HL-60 (cell line): ENCODE results near the gene E2F3.
A peak's percentile ranks its signal among the peaks of the same experiment; 100 is the strongest.

Experiments used
- DNase-seq, 2 experiments: peaks; one replicate each; pipeline ENCODE4 v3.0.0-alpha.2; 2010 to 2020; ENCODE audit warnings: low read depth in 1 of 2, low spot score in 1 of 2
- H3K27ac ChIP-seq: fragments of 250-450 bp; sonication (Bioruptor Pico); replicated peaks from 2 replicates; pipeline ENCODE4 v1.5.1; 2020; ENCODE audit warnings: mild to moderate bottlenecking, moderate library complexity
- H3K27me3 ChIP-seq: fragments of 250-450 bp; sonication (Bioruptor Pico); 2 replicates; pipeline ENCODE4 v1.5.1; 2021; ENCODE audit warnings: mild to moderate bottlenecking, moderate library complexity; ENCODE audit not compliant: insufficient read depth, poor library complexity, severe bottlenecking
- H3K4me3 ChIP-seq: replicated peaks from 2 replicates; pipeline ENCODE4 v1.5.1; 2011; ENCODE audit warnings: mild to moderate bottlenecking, control low read depth, low read length; ENCODE audit not compliant: insufficient read depth
- CTCF ChIP-seq: IDR thresholded peaks from one replicate; pipeline ENCODE4 v1.5.1; 2011; ENCODE audit warnings: low read length, control low read depth, inconsistent platforms; ENCODE audit not compliant: insufficient read depth
- GABPA ChIP-seq: IDR thresholded peaks from 2 replicates; pipeline ENCODE4 v1.6.1; 2012; ENCODE audit warnings: low read depth
- POLR2AphosphoS5 ChIP-seq: IDR thresholded peaks from 2 replicates; pipeline ENCODE4 v1.6.1; 2012; ENCODE audit warnings: low read depth
- SPI1 ChIP-seq: IDR thresholded peaks from 2 replicates; pipeline ENCODE4 v1.6.1; 2012; ENCODE audit warnings: low read depth, mild to moderate bottlenecking, borderline replicate concordance
- TF ChIP-seq, protein P1 (sequence below): IDR thresholded peaks from 2 replicates; pipeline ENCODE4 v1.6.1; 2012; ENCODE audit warnings: low read depth; ENCODE audit not compliant: insufficient replicate concordance

Gene E2F3

DNA sequence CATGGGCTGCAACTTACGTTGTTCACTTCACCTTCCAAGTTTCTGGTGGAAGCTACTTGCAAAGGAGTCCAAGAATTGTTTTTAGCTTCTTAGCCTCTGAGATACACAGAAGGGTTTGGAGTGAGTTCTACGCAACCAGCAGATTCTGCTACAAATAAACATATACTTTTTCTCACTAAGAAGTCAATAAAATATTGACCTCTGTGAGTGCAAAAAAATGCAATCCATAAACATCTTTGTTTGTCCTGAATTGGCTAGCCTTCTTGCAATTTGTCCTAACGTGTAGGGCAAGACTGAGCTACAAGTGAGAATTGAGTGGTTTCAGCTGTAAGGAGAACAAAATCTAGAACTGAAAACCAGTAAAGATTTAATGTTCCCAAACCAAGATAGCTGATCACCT, 26.2 kb upstream of the E2F3 start:
- DNase-seq, result no peak
- Histone ChIP-seq H3K4me3 (no peak overlapping the region), H3K27ac (no peak overlapping the region), H3K27me3 (no peaks in the 10 kb centered on the region)
- TF ChIP-seq SPI1, result no peak

DNA sequence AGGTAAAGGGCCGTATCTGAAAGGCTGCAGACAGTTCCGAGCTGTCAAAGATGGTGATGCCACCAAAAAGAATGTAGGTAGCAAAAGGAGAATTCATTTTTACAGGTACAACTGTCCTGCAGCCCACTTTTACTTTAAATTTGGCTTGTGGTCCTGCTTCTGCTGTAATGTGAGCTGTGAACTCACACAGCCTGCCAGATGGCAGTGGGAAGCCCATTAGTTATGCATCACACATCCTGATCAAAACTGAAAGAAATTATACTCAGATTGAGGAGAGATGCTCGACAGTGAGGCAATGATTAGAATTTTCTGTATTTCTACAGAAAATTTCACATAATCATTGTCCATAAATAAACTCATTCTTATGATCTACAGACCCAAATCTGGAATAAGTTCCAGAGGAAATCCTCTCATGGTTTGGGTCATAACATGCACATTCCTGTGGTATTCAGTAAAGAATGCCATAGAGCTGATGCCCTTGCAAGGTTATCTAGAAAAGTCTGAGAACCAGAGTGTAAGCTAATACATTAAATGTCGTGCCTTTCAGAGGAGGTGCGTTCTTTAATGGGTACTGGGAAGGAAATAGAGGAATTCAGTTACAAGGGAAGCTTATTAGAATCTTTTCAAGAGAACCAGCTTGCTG, 23.9 kb upstream of the E2F3 start:
- no peak for DNase-seq
- Histone ChIP-seq H3K27me3 (no peaks in the 10 kb centered on the region), H3K4me3 (no peak overlapping the region), H3K27ac (no peak overlapping the region)
- TF ChIP-seq GABPA (no peak), POLR2AphosphoS5 (no peak), CTCF (no peak), SPI1 (no peak)
- TF ChIP-seq, protein P1, sequence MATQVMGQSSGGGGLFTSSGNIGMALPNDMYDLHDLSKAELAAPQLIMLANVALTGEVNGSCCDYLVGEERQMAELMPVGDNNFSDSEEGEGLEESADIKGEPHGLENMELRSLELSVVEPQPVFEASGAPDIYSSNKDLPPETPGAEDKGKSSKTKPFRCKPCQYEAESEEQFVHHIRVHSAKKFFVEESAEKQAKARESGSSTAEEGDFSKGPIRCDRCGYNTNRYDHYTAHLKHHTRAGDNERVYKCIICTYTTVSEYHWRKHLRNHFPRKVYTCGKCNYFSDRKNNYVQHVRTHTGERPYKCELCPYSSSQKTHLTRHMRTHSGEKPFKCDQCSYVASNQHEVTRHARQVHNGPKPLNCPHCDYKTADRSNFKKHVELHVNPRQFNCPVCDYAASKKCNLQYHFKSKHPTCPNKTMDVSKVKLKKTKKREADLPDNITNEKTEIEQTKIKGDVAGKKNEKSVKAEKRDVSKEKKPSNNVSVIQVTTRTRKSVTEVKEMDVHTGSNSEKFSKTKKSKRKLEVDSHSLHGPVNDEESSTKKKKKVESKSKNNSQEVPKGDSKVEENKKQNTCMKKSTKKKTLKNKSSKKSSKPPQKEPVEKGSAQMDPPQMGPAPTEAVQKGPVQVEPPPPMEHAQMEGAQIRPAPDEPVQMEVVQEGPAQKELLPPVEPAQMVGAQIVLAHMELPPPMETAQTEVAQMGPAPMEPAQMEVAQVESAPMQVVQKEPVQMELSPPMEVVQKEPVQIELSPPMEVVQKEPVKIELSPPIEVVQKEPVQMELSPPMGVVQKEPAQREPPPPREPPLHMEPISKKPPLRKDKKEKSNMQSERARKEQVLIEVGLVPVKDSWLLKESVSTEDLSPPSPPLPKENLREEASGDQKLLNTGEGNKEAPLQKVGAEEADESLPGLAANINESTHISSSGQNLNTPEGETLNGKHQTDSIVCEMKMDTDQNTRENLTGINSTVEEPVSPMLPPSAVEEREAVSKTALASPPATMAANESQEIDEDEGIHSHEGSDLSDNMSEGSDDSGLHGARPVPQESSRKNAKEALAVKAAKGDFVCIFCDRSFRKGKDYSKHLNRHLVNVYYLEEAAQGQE, result no peak

GRCh38 chr6:20379231-20379630, 22.4 kb upstream of the E2F3 start:
- DNase-seq, result no peak
- Histone ChIP-seq H3K4me3 (no peak overlapping the region), H3K27me3 (no peaks in the 10 kb centered on the region), H3K27ac (no peak overlapping the region)
- no peak for TF ChIP-seq POLR2AphosphoS5
- no peak for TF ChIP-seq SPI1

DNA sequence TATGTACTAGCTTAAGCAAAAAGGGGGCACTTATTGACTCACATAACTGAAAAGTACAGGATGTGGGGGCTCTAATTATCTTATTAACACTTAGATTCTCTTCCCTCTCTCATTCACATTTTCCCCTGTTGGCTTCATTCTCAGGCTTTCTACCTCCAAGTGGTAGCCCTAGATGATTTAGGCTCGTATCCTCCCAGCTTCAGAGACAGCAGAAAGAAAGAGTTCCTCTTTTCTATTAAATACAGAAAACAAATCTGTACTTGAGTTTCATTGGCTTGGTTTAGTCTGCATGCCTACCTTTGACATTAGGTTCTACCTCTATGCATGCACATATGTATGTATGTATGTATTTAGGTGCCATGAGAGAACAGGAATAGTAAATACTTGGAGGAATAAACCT, 15.5 kb upstream of the E2F3 start:
- no peak overlapping the region for H3K4me3 ChIP-seq
- H3K27me3 ChIP-seq, result no peaks in the 10 kb centered on the region
- no peak overlapping the region for H3K27ac ChIP-seq
- no peak for DNase-seq
- peak; percentile 67 for TF ChIP-seq SPI1
- TF ChIP-seq, protein P1, result no peak

DNA sequence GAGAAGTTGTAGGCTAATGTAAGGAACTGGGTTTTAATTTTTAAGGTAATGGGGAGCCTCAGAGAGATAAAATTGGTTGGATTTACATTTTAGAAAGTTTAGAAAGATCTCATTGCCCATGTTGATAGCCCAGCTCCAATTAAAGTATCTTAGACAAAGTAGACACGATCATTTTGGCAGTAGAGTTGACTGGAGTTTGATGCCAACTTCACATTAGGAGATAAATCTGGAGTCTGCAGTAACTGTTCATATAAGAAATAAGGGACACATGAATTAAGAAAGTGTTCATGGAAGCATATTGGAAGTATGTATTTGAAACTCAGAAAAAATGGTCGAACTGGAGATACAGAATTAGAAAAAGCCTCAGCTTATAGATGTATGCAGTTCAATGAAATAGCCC, 12.6 kb upstream of the E2F3 start:
- no peak for TF ChIP-seq SPI1
- TF ChIP-seq POLR2AphosphoS5, result no peak
- TF ChIP-seq, protein P1, result no peak
- TF ChIP-seq GABPA, result no peak
- TF ChIP-seq CTCF, result no peak
- no peaks in the 10 kb centered on the region for H3K27me3 ChIP-seq
- H3K4me3 ChIP-seq, result no peak overlapping the region

More for the DNA sequence above, 12.6 kb upstream of the E2F3 start:
- DNase-seq, result no peak
- H3K27ac ChIP-seq, result no peak overlapping the region
